MCF 10A (cell line): ENCODE results near the gene TTC21B. TPM values are rescaled to one million over a fixed set of nuclear protein-coding genes. Genes with fewer than 3 reads are reported as not detected.

Source experiments
- BruUV-seq: library from RNA; stranded (reverse); fragments of 400-500 nt; replicated peaks from 2 replicates; lab custom pipeline; 2021; lab: Mats Ljungman, UMichigan
- CTCF ChIA-PET: fragments of 300-600 bp; sonication (Branson Sonifier 250); formaldehyde crosslinking; extraction: SDS; loops from one replicate; lab custom pipeline; 2021; ENCODE audit warnings: antibody characterized with exemption, inconsistent platforms; lab: Yijun Ruan, JAX
- POLR2A ChIA-PET: fragments of 300-600, 350-650 bp; sonication (Branson Sonifier 250); formaldehyde crosslinking; extraction: SDS; loops from one replicate; lab custom pipeline; 2020; ENCODE audit warnings: antibody characterized with exemption, inconsistent platforms; lab: Yijun Ruan, JAX
- DNase-seq: peaks from one replicate; pipeline ENCODE4 v3.0.0-alpha.2; 2018; ENCODE audit not compliant: unreplicated experiment
- H3K27ac Mint-ChIP-seq: one replicate; pipeline ENCODE4 v1.8.0; 2022; ENCODE audit warnings: mild to moderate bottlenecking, low read depth, mixed read lengths; ENCODE audit not compliant: unreplicated experiment
- H3K27me3 Mint-ChIP-seq: one replicate; pipeline ENCODE4 v1.8.0; 2022; ENCODE audit warnings: mixed read lengths; ENCODE audit not compliant: insufficient read depth, unreplicated experiment
- H3K36me3 Mint-ChIP-seq: one replicate; pipeline ENCODE4 v1.8.0; 2022; ENCODE audit warnings: mild to moderate bottlenecking, moderate library complexity, mixed read lengths; ENCODE audit not compliant: insufficient read depth, unreplicated experiment
- H3K4me1 Mint-ChIP-seq: one replicate; pipeline ENCODE4 v1.8.0; 2022; ENCODE audit warnings: mixed read lengths; ENCODE audit not compliant: insufficient read depth, unreplicated experiment
- H3K4me3 Mint-ChIP-seq: one replicate; pipeline ENCODE4 v1.8.0; 2022; ENCODE audit warnings: mild to moderate bottlenecking, moderate library complexity, mixed read lengths; ENCODE audit not compliant: unreplicated experiment
- H3K9me3 Mint-ChIP-seq: one replicate; pipeline ENCODE4 v1.8.0; 2022; ENCODE audit warnings: mixed read lengths; ENCODE audit not compliant: unreplicated experiment
- intact Hi-C: fragments of 100-400 bp; cut with micrococcal nuclease; formaldehyde crosslinking; loops from 2 replicates; pipeline ENCODE4 v1.14.1; 2022
- total RNA-seq: library from RNA; stranded (reverse); gene quantifications from 2 replicates; pipeline ENCODE4 v1.2.3, GENCODE V29; 2022
- TF ChIP-seq, protein P1 (sequence below): fragments of 200-600 bp; IDR thresholded peaks from one replicate; pipeline ENCODE4 v1.8.0; 2022; ENCODE audit warnings: antibody characterized with exemption, mild to moderate bottlenecking; ENCODE audit not compliant: unreplicated experiment

The TTC21B gene
- total RNA-seq, 1 experiment from 2014 or later: 9.8 TPM

DNA sequence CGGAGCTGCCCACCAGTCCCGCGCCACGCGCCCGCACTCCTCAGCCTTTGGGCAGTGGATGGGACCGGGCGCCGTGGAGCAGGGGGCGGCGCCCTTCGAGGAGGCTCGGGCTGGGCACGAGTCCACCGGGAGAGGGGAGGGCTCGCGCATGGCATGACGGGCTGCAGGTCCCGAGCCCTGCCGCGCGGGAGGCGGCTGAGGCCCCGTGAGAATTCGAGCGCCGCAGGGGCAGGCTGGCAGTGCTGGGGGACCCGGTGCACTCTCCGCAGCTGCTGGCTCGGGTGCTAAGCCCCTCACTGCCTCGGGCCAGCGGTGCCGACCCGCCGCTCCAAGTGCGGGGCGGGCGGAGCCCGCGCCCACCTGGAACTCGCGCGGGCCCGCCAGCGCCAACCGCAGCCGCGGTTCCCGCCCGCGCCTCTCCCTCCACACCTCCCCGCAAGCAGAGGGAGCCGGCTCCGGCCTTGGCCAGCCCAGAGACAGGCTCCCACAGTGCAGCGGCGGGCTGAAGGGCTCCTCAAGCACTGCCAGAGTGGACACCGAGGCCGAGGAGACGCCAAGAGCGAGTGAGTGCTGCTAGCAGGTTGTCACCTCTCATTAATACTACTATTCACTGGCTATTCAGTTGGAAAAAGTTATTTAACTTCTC is 3.6 kb upstream of the TTC21B start:
- TF ChIP-seq, protein P1, sequence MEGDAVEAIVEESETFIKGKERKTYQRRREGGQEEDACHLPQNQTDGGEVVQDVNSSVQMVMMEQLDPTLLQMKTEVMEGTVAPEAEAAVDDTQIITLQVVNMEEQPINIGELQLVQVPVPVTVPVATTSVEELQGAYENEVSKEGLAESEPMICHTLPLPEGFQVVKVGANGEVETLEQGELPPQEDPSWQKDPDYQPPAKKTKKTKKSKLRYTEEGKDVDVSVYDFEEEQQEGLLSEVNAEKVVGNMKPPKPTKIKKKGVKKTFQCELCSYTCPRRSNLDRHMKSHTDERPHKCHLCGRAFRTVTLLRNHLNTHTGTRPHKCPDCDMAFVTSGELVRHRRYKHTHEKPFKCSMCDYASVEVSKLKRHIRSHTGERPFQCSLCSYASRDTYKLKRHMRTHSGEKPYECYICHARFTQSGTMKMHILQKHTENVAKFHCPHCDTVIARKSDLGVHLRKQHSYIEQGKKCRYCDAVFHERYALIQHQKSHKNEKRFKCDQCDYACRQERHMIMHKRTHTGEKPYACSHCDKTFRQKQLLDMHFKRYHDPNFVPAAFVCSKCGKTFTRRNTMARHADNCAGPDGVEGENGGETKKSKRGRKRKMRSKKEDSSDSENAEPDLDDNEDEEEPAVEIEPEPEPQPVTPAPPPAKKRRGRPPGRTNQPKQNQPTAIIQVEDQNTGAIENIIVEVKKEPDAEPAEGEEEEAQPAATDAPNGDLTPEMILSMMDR: no peak
- no peaks in the 10 kb centered on the region for H3K36me3 Mint-ChIP-seq
- intact Hi-C loops: no loop called here
- H3K27ac Mint-ChIP-seq: no peak overlapping the region
- no peaks in the 10 kb centered on the region for H3K9me3 Mint-ChIP-seq
- peaks cover 11% of the 10 kb centered on the region for H3K4me1 Mint-ChIP-seq
- ChIA-PET CTCF (interaction anchor here (1.0 to 6.2 kb wide), 4 partner anchors 100 to 462 kb away, joined by 3 to 108 read pairs (median 7); partner anchors contain the start of gene SCN1A), POLR2A (no interaction called here)
- no peak overlapping the region for H3K4me3 Mint-ChIP-seq
- BruUV-seq: no TSS peak
- no peak for DNase-seq
- H3K27me3 Mint-ChIP-seq: no peaks in the 10 kb centered on the region

DNA sequence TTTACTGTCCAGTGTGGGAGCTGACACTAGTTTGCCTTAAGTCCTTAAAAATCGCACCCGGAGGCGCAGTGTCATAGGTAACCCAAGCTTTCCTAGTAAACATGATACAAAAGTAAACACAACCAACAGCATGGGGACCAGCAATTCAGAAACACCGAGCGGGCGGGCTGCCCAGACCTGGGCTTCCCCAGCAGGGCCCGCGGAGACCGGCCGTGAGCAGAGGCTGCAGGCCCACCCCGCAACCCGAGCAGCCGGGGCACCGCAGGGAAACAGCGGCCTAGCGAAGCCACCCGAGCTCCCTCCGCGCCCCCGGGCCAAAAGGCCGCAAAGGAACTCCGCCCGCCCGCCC is 296 bp downstream of the TTC21B start:
- TF ChIP-seq, protein P1: no peak
- Mint-ChIP-seq H3K27me3 (no peaks in the 10 kb centered on the region), H3K9me3 (no peaks in the 10 kb centered on the region), H3K27ac (no peak overlapping the region), H3K4me3 (no peak overlapping the region), H3K36me3 (no peaks in the 10 kb centered on the region), H3K4me1 (peaks cover 11% of the 10 kb centered on the region)
- DNase-seq: no peak
- CTCF ChIA-PET: interaction anchor here (0.6 to 6.2 kb wide), 22 partner anchors 9 to 1554 kb away, joined by 3 to 108 read pairs (median 3); partner anchors contain the start of gene SCN1A
- BruUV-seq: TSS peak; percentile 55
- POLR2A ChIA-PET: interaction anchor here (0.6 to 2.2 kb wide), 14 partner anchors 8 to 1269 kb away, joined by 3 to 13 read pairs (median 4); partner anchors contain the start of genes GALNT3 and SCN1A
- intact Hi-C loops: loop anchor here (5.0 kb wide), 3 partner anchors 159 to 551 kb away; no protein-coding TSS in a partner anchor

DNA sequence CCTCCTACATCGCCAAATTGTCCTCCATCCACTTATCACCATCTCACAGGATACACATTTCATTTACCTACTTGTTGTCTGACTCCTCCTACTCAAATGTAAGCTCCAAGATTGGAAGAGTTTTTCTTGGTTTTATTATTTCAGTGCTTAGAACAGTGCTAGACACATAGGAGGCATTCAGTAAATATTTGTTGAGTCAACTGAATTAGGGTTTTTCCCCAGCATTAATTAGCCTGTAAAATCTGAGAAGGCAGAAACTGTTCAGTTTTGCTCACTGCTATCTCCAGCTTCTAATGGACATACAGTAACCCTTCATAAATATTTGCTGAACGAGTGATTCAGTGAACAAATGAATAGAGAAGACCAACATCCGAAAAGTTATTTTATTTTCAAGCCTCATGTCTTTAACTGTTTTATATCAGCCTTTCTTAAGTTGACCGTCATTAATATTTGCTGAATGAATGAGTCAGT is 800 bp downstream of the TTC21B start:
- DNase-seq: peak; percentile 7
- BruUV-seq: no TSS peak
- no peaks in the 10 kb centered on the region for H3K27me3 Mint-ChIP-seq
- H3K4me3 Mint-ChIP-seq: no peak overlapping the region
- intact Hi-C loops: loop anchor here (5.0 kb wide), 3 partner anchors 160 to 550 kb away; no protein-coding TSS in a partner anchor
- peaks cover 11% of the 10 kb centered on the region for H3K4me1 Mint-ChIP-seq
- ChIA-PET CTCF (interaction anchor here (0.6 to 6.2 kb wide), 15 partner anchors 12 to 1133 kb away, joined by 3 to 108 read pairs (median 3); partner anchors contain the start of gene SCN1A), POLR2A (interaction anchor here (0.7 to 2.2 kb wide), 11 partner anchors 7 to 458 kb away, joined by 3 to 13 read pairs (median 4); partner anchors contain the start of genes GALNT3 and SCN1A)
- no peaks in the 10 kb centered on the region for H3K9me3 Mint-ChIP-seq
- no peak overlapping the region for H3K27ac Mint-ChIP-seq
- TF ChIP-seq, protein P1: no peak
- H3K36me3 Mint-ChIP-seq: no peaks in the 10 kb centered on the region

DNA sequence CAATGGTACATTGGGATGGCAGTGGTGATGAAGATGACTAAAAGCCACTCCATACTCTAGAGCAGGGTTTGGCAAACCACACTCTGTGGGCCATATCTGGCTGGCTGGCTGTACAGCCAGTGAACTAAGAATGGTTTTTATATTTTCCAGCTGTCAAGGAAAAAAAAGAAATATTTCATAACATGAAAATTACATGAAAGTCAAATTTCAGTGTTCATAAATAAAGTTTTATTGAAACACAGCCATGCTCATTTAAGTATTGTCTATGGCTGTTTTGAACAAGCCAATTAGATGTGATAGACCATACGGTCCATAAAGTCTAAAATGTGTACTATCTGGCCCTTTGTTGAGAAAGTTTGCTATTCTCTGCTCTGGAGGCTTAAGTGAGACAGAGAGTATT is 1.5 kb downstream of the TTC21B start:
- no peak for DNase-seq
- no TSS peak for BruUV-seq
- ChIA-PET CTCF (interaction anchor here (0.6 to 6.2 kb wide), 7 partner anchors 13 to 1094 kb away, joined by 3 to 108 read pairs (median 3); partner anchors contain the start of gene SCN1A), POLR2A (interaction anchor here (1.2 to 2.2 kb wide), 4 partner anchors 13 to 176 kb away, joined by 3 to 13 read pairs (median 7); partner anchors contain the start of genes GALNT3 and SCN1A)
- no peak overlapping the region for H3K4me3 Mint-ChIP-seq
- H3K27me3 Mint-ChIP-seq: no peaks in the 10 kb centered on the region
- no peak overlapping the region for H3K27ac Mint-ChIP-seq
- no peaks in the 10 kb centered on the region for H3K9me3 Mint-ChIP-seq
- H3K36me3 Mint-ChIP-seq: no peaks in the 10 kb centered on the region
- H3K4me1 Mint-ChIP-seq: peaks cover 11% of the 10 kb centered on the region
- intact Hi-C loops: loop anchor here (5.0 kb wide), 3 partner anchors 160 to 550 kb away; no protein-coding TSS in a partner anchor
- TF ChIP-seq, protein P1: no peak
